ENCODE data around the gene NUB1.

GRCh38 chr7:151405588-151405987, 64.0 kb downstream of the NUB1 start:
- TF ChIP-seq EP300 (IDR thresholded peaks at IDR 0.05) (no peak), CTCF (IDR thresholded peaks at IDR 0.05) (no peak), POLR2A (IDR thresholded peaks at IDR 0.05; ENCODE audit: low read depth) (no peak)
